ENCODE data around the gene CCDC57. TPM values are rescaled to one million over a fixed set of nuclear protein-coding genes. Genes with fewer than 3 reads are reported as not detected.
A peak's percentile ranks its signal among the peaks of the same experiment; 100 is the strongest.

The CCDC57 gene
- total RNA-seq, 4 donors from 2014 or later, result 23.5 to 87.5 (median 48.3) TPM

GRCh38 chr17:82063424-82064415, 148.9 kb downstream of the CCDC57 start:
- Histone ChIP-seq H3K27ac (peak overlapping the region in 3 of 4 donors; percentile 84 to 91 (median 90)), H3K4me1 (peaks cover 13 to 24% (median 23%) of the 10 kb centered on the region in 4 donors), H3K27me3 (no peaks in the 10 kb centered on the region), H3K9me3 (no peaks in the 10 kb centered on the region), H3K36me3 (no peaks in the 10 kb centered on the region), H3K4me3 (peak overlapping the region in 1 of 4 donors; percentile 82)
- no peak for TF ChIP-seq EP300 (IDR thresholded peaks at IDR 0.05; ENCODE audit: low read depth)
- no peak for TF ChIP-seq POLR2AphosphoS5 (IDR thresholded peaks at IDR 0.05)
- TF ChIP-seq POLR2A (IDR thresholded peaks at IDR 0.05), result no peak
- no peak for TF ChIP-seq CTCF (IDR thresholded peaks at IDR 0.05)
- DNase-seq, result no peak
- 78% methylated on average over 11 of the region's 20 CpGs; no CpG with 5 or more reads in 1 of the 2 donors for WGBS, 2 donors (ENCODE audit: low coverage in 1 of 2)
- in situ Hi-C loops (cut with MboI; ENCODE audit: low pct_ligation_motif_present in 1 of 4, low pct_unique_long_range_greater_than_20kb in 1 of 4, low sequenced_read_pairs in 3 of 4), result no loop called here
- intact Hi-C loops (cut with DNase I; ENCODE audit: low total_unique reads), result no loop called here

GRCh38 chr17:82062984-82063368, 149.7 kb downstream of the CCDC57 start:
- Histone ChIP-seq H3K4me3 (no peak overlapping the region), H3K27ac (no peak overlapping the region), H3K36me3 (peaks cover 0 to 5% (median 1%) of the 10 kb centered on the region in 4 donors), H3K27me3 (no peaks in the 10 kb centered on the region), H3K4me1 (peaks cover 13 to 24% (median 23%) of the 10 kb centered on the region in 4 donors), H3K9me3 (no peaks in the 10 kb centered on the region)
- TF ChIP-seq POLR2AphosphoS5 (IDR thresholded peaks at IDR 0.05) (no peak), EP300 (IDR thresholded peaks at IDR 0.05; ENCODE audit: low read depth) (no peak), POLR2A (IDR thresholded peaks at IDR 0.05) (no peak), CTCF (IDR thresholded peaks at IDR 0.05) (no peak)
- intact Hi-C loops (cut with DNase I; ENCODE audit: low total_unique reads), result no loop called here
- 97% methylated on average over 9 of the region's 9 CpGs; no CpG with 5 or more reads in 1 of the 2 donors for WGBS, 2 donors (ENCODE audit: low coverage in 1 of 2)
- in situ Hi-C loops (cut with MboI; ENCODE audit: low pct_ligation_motif_present in 1 of 4, low pct_unique_long_range_greater_than_20kb in 1 of 4, low sequenced_read_pairs in 3 of 4), result no loop called here
- no peak for DNase-seq

- H3K36me3 ChIP-seq, result peaks cover 0 to 7% (median 2%) of the 10 kb centered on the region in 4 donors
- H3K4me1 ChIP-seq, result peaks cover 13 to 24% (median 23%) of the 10 kb centered on the region in 4 donors
- in situ Hi-C loops (cut with MboI; ENCODE audit: low pct_ligation_motif_present in 1 of 4, low pct_unique_long_range_greater_than_20kb in 1 of 4, low sequenced_read_pairs in 3 of 4), result no loop called here
- no peak for TF ChIP-seq CTCF (IDR thresholded peaks at IDR 0.05)
- TF ChIP-seq EP300 (IDR thresholded peaks at IDR 0.05; ENCODE audit: low read depth), result no peak
- no peak for TF ChIP-seq POLR2A (IDR thresholded peaks at IDR 0.05)
- TF ChIP-seq POLR2AphosphoS5 (IDR thresholded peaks at IDR 0.05), result no peak
- H3K27ac ChIP-seq, result no peak overlapping the region
- no peaks in the 10 kb centered on the region for H3K9me3 ChIP-seq
- H3K27me3 ChIP-seq, result no peaks in the 10 kb centered on the region
- no peak for DNase-seq
- H3K4me3 ChIP-seq, result no peak overlapping the region
- WGBS, 2 donors (ENCODE audit: low coverage in 1 of 2), result 85% methylated on average over 18 of the region's 24 CpGs; no CpG with 5 or more reads in 1 of the 2 donors
- intact Hi-C loops (cut with DNase I; ENCODE audit: low total_unique reads), result no loop called here
These were observed 150.3 kb downstream of the CCDC57 start for GRCh38 chr17:82062076-82062983.

Measured in transverse colon (tissue), 4 donors.